GM04503 (cell line): ENCODE measurements around the gene SLC1A2.
A peak's percentile ranks its signal among the peaks of the same experiment; 100 is the strongest.

Experiments used
- DNase-seq: peaks from one replicate; pipeline ENCODE4 v3.0.0-alpha.2; 2012; ENCODE audit warnings: low read depth

SLC1A2 gene

GRCh38 chr11:35302398-35302797 is 117.0 kb downstream of the SLC1A2 start:
- DNase-seq = no peak

- DNase-seq = no peak
These were observed 121.0 kb downstream of the SLC1A2 start for GRCh38 chr11:35298369-35298768.

GRCh38 chr11:35295751-35296150 is 123.6 kb downstream of the SLC1A2 start:
- no peak for DNase-seq

DNA sequence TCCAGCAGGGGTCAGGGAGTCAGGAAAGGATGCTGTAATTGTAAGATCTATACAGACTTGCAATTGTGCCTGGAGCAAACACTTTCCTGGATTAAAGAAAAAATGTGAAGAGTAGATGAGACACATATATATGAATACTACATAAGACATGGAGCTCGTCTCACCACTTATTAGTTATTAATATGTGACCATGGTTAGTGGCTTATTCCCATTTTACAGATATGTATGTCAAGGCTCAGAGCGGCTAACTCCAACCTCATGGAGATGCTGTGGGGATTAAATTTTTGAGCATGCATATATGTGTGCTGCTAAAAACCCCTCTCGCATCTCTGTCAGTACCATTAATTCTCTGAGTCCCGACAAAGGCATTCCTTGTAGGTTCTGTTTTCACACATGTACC is 125.7 kb downstream of the SLC1A2 start:
- no peak for DNase-seq

DNA sequence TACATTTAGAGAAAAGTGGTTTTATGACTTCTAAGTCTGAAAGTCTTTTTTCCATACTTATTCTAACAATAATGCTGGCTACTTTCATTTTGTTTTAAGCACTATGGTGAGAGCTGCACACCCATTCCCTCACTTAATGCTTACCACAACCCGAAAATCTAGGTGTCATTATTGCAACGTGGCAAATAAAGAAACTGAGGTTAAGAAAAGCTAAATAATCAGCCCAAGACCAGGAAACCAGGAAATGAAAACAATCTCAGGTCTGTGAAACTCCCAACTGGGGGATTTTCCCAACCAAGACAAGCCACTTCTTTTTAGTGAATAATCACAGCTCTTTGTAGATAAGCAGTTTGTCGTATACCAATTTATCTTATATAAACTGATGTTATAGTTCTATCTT is 126.3 kb downstream of the SLC1A2 start:
- no peak for DNase-seq

GRCh38 chr11:35292279-35292678 is 127.1 kb downstream of the SLC1A2 start:
- DNase-seq = no peak

- DNase-seq = no peak
These were observed 128.5 kb downstream of the SLC1A2 start for GRCh38 chr11:35290876-35291275.

DNA sequence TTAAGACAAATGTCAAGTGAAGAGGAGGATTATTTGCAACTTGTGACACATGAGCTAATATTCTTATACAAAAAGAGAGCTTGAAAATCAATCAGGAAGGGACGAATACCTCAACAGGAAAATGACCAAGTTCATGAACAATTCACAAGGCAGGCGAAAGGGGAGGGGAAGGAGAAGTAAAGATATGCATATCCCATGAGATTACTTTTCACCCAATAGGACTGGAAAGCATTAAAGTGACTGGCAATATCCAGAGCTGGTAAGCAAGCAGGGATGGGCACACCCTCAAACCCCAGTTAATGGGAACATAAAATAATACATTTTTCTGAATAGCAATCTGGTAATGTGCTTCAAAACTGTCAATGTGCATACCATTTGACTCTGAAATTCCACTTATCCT is 129.5 kb downstream of the SLC1A2 start:
- DNase-seq = peak; percentile 41

DNA sequence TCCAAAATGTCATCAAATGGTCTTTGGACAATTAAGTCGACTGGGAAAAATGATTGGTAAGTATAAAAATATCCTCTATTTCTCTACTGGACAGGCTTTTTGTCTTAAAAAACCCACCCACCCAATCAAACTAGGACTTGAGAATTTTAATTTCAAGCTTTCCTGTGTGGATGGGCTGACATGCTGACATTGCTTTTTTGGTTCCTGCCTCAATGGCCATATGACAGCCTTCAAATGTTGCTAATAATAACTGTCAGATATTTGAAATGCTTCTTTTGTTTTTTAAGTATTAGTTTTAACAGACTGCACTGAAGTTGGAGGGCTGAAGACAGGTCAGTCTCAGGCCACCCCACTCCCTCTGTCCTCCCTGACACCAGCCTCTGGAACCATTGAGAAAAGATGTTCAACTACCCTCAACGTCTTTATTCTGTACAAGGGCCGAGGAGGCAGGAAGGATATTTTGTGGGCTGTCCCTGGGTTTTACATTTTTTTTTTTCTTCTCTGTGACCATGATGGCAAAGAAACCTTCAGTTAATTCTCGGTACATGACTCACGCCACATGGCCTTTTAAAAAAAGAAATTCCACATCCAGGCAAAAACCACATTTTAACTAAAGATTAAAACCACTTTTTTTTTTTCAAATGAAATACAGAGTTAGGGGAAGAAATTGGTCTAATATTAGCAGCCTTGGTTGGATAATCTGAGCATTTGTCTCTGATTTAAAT is 130.4 kb downstream of the SLC1A2 start:
- DNase-seq = peak; percentile 50

DNA sequence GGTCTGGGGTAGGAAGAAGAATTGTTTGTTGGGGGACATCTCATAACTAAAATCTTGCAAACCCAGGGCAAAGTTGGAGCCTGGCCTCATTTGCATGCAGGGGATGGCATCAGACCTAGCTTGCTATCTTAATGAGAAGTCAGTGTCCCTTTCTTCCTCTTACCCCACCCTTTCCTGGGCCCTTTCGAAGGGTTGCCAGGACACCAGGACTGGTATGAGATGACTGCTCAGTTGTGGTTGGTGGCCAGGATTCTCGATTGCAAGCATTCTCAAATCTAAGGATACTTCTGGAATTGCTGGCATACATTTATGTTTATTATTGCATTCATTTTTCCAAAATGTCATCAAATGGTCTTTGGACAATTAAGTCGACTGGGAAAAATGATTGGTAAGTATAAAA is 131.0 kb downstream of the SLC1A2 start:
- DNase-seq = no peak

- DNase-seq = no peak
These were observed 131.9 kb downstream of the SLC1A2 start for GRCh38 chr11:35287344-35287890.

DNA sequence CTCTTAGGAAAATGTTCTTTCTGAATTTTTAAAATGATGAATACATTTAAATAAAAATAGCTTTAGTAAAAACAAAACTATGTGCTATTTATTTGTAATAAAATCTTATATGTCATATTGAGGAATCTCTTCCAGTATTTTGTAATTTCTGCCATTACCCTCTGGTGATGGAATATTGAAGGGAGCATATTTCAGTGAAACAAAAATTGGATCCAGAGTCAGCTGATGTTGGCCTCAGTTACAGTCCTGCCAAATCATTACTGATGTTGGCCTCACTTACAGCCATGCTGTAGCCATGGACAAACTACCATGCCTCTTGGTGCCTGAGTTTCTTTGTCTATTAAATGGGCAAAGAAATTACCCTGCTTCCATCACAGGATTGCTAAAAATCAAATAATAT is 133.2 kb downstream of the SLC1A2 start:
- DNase-seq = no peak

GRCh38 chr11:35285471-35285870 is 133.9 kb downstream of the SLC1A2 start:
- DNase-seq = no peak

DNA sequence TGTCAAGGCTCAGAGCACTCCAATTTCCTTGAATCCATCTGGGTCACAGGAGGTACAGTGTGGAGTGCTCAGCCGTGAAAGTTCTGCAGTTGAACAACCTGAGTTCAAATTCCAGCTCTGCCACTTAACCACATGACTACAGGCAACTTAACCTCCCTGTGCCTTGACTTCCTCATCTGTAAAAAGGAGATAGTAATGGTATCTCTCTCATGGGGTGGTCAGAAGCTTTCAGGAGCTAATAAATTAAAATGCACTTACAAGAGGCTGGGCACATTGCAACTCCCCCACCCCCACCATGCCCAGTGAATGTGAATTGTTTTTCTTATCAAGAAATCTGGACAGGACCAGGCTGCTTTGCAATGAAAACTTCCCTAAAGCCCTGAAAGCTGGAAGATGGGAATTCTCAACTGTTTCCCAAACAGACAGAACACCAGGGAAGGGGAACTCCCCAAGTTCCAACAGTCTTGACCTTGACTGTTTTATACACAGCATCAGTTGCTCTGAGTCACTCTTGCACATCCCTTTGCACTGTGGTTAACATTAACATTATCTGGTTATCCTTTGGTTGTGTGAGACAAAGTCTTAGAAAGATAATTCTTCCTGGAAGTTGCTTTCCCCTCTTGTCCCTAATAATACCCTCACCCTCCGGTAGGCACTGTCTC is 137.0 kb downstream of the SLC1A2 start:
- DNase-seq = no peak

GRCh38 chr11:35281169-35281688 is 138.1 kb downstream of the SLC1A2 start:
- DNase-seq = no peak

DNA sequence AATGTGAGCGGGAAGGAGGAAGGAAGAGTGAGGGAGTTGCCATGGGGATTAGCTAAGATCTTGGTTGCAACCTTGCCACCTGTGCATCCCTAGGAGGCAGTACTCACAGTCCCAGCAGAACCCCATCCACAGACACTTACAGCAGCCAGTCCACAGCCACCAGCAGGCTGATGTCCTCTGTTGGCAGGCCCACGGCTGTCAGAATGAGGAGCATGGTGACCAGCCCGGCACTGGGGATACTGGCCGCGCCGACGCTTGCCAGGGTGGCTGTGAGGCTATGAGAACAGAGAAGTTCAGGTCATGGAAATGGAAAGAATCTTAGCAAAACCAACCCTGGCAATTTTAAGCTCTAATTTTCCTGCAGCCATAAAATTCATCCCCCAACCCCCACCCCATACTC is 138.6 kb downstream of the SLC1A2 start:
- DNase-seq = no peak

- no peak for DNase-seq
These were observed 141.5 kb downstream of the SLC1A2 start for GRCh38 chr11:35277827-35278226.

DNA sequence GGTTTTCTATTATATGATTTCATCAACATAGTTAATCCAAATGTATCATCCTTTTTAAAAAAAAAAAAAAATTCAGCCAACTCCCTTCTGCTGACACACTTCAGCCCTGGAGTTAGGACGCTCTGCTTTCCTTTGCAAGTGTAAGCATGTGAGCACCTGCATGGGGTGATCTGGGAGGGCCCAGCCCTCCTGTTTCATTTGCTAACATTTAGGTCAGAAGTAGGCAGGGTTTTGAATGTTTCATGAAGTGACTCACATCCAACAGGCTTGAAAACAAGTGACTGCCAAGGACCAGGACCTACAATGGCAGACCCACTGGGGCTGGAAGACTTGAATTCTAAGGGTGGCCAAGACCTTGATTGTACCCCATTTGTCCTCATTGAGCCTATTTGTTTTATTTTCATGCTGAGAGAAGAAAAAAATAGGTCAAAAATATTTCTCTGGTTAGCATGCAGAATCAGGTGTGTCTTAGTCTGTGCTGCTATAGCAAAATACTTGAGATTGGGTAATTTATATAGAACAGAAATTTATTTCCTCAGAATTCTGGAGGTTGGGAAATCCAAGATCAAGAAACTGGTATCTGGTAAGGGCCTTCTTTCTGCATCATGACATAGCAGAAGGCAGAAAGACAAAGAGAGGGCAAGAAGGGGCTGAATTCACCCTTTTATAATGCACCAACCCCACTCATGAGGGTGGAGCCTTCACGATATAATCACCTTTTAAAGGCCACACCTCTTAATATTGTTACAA is 142.8 kb downstream of the SLC1A2 start:
- no peak for DNase-seq

DNA sequence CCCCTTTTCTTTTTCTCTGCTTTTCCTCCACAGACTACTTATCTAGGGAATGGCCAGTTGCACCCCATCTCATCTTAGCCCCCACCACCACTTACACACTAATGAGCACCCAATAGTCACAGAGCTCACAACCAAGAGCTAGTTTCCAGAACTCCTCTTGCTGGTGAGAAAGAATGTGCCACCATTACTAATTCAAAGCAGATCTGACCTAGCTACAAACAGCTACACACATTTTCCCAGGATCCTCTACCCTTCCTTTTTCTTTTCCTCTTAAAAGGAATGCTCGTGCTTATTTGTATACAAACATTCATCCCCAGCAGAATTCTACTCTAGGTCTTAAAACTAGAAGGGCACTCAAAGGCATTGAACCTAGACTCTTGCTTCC is 143.6 kb downstream of the SLC1A2 start:
- DNase-seq = no peak

GRCh38 chr11:35274909-35275785 is 144.2 kb downstream of the SLC1A2 start:
- peak; percentile 41 for DNase-seq

GRCh38 chr11:35272391-35272902 is 146.9 kb downstream of the SLC1A2 start:
- DNase-seq = no peak
